Kidney tubule cell (primary cell): ENCODE results near the gene PDXDC1.
"Not testable (repeated sequence)": the region's sequence is repeated elsewhere in the genome, so short reads cannot be mapped to it uniquely, and the experiment has no call there.

Source experiments
- DNase-seq: peaks from one replicate; pipeline ENCODE4 v3.0.0-alpha.2; 2018; ENCODE audit warnings: low spot score

PDXDC1 gene

GRCh38 chr16:15163055-15163454, 188.2 kb downstream of the PDXDC1 start:
- not testable (repeated sequence) for DNase-seq

- DNase-seq: not testable (repeated sequence)
These were observed 191.4 kb downstream of the PDXDC1 start for GRCh38 chr16:15166177-15166576.

GRCh38 chr16:15168303-15168702, 193.5 kb downstream of the PDXDC1 start:
- not testable (repeated sequence) for DNase-seq

- peak; percentile 15 for DNase-seq
These were observed 194.3 kb downstream of the PDXDC1 start for GRCh38 chr16:15168953-15169652.

GRCh38 chr16:15179909-15180308, 205.1 kb downstream of the PDXDC1 start:
- not testable (repeated sequence) for DNase-seq

GRCh38 chr16:15180946-15181345, 206.1 kb downstream of the PDXDC1 start:
- DNase-seq: not testable (repeated sequence)

- DNase-seq: not testable (repeated sequence)
These were observed 209.2 kb downstream of the PDXDC1 start for GRCh38 chr16:15184000-15184399.
